GM12878 (cell line): Measurements from ENCODE around the gene CCDC83. TPM values are rescaled to one million over a fixed set of nuclear protein-coding genes. Genes with fewer than 3 reads are reported as not detected.

Experiments
- ATAC-seq: fragments of 200-7000 bp; cut with Tn5 transposase; 3 replicates; pipeline ENCODE4 v1.9.1; 2020; ENCODE audit warnings: mild to moderate bottlenecking, moderate library complexity
- BruUV-seq: library from RNA; stranded (reverse); fragments of 400-500 nt; replicated peaks from 2 replicates; lab custom pipeline; 2021; lab: Mats Ljungman, UMichigan
- CTCF ChIA-PET: fragments of 300-600 bp; sonication (Branson Sonifier 250); formaldehyde crosslinking; extraction: SDS; loops from one replicate; lab custom pipeline; 2021; ENCODE audit warnings: inconsistent platforms; lab: Yijun Ruan, JAX
- POLR2A ChIA-PET: fragments of 350-600 bp; formaldehyde crosslinking; extraction: SDS; loops from one replicate; lab custom pipeline; 2021; ENCODE audit warnings: inconsistent platforms; lab: Charles Lee
- RAD21 ChIA-PET: fragments of 300-600 bp; sonication (Branson Sonifier 250); formaldehyde crosslinking; loops from one replicate; lab custom pipeline; 2023; ENCODE audit warnings: antibody characterized with exemption; ENCODE audit not compliant: unreplicated experiment; lab: Charles Lee
- SMC1A ChIA-PET: fragments of 300-600 bp; sonication (Branson Sonifier 250); formaldehyde crosslinking; loops from one replicate; lab custom pipeline; 2023; ENCODE audit not compliant: unreplicated experiment, uncharacterized antibody; lab: Charles Lee
- DNase-seq: peaks from one replicate; pipeline ENCODE4 v3.0.0-alpha.2; 2011; ENCODE audit warnings: low read depth, low spot score
- FAIRE-seq: peaks from 3 replicates; lab custom pipeline; 2011; peaks lifted over from hg19 to GRCh38; lab: Jason Lieb, UNC
- H2AFZ ChIP-seq: 2 replicates; pipeline ENCODE4 v1.6.0; 2011; ENCODE audit warnings: low read depth, low read length, control low read depth; ENCODE audit not compliant: control insufficient read depth
- H3K27ac ChIP-seq: 2 replicates; pipeline ENCODE4 v1.5.1; 2011; ENCODE audit warnings: control low read depth; ENCODE audit not compliant: control insufficient read depth, insufficient read depth
- H3K27me3 ChIP-seq, 2 experiments: replicated peaks in 1 of 2; 2 replicates each; pipeline versions ENCODE4 v1.6.0 to v1.6.1; 2011; ENCODE audit warnings: low read length in 1 of 2; ENCODE audit not compliant: control insufficient read depth in 2 of 2, insufficient read depth in 2 of 2
- H3K36me3 ChIP-seq, 2 experiments: 2 replicates each; pipeline ENCODE4 v1.5.1; 2011; ENCODE audit warnings: low read length in 1 of 2; ENCODE audit not compliant: control insufficient read depth in 2 of 2, insufficient read depth in 2 of 2
- H3K4me1 ChIP-seq: 2 replicates; pipeline ENCODE4 v1.6.1; 2011; ENCODE audit warnings: mild to moderate bottlenecking, low read length, moderate library complexity, mixed read lengths; ENCODE audit not compliant: control insufficient read depth, insufficient read depth
- H3K4me2 ChIP-seq: 2 replicates; pipeline ENCODE4 v1.6.0; 2011; ENCODE audit warnings: control low read depth; ENCODE audit not compliant: control insufficient read depth, insufficient read depth
- H3K4me3 ChIP-seq: fragments of 200-600 bp; sonication (generic); 2 replicates; pipeline ENCODE4 v1.5.1; 2016
- H3K79me2 ChIP-seq: 2 replicates; pipeline ENCODE4 v1.6.0; 2011; ENCODE audit warnings: low read length; ENCODE audit not compliant: control insufficient read depth, insufficient read depth
- H3K9ac ChIP-seq: 2 replicates; pipeline ENCODE4 v1.8.0; 2011; ENCODE audit warnings: low read length, control low read depth, mixed read lengths; ENCODE audit not compliant: control insufficient read depth, insufficient read depth
- H3K9me3 ChIP-seq: replicated peaks from 3 replicates; pipeline ENCODE4 v1.5.1; 2011; ENCODE audit warnings: mild to moderate bottlenecking, low read length; ENCODE audit not compliant: control insufficient read depth, insufficient read depth
- H4K20me1 ChIP-seq: 2 replicates; pipeline ENCODE4 v1.6.0; 2011; ENCODE audit not compliant: control insufficient read depth, insufficient read depth
- ELK1 ChIP-seq: IDR thresholded peaks from 2 replicates; pipeline ENCODE4 v1.6.1; 2012; ENCODE audit warnings: low read depth, low read length, improper control_type of control experiment
- EP300 ChIP-seq, 2 experiments: fragments of 150-350 bp in 1 of 2; IDR thresholded peaks; 2 replicates each; pipeline ENCODE4 v1.6.1; 2011 to 2012; ENCODE audit warnings: low read depth in 2 of 2, low read length in 2 of 2, borderline replicate concordance in 1 of 2, improper control_type of control experiment in 1 of 2, inconsistent platforms in 1 of 2; ENCODE audit not compliant: control insufficient read depth in 1 of 2
- IKZF2 ChIP-seq, 2 experiments: fragments of 450-650 bp; IDR thresholded peaks; 2 replicates each; pipeline ENCODE4 v1.6.1; 2017; ENCODE audit warnings: mild to moderate bottlenecking in 2 of 2, moderate library complexity in 2 of 2
- NFXL1 ChIP-seq: fragments of 450-650 bp; IDR thresholded peaks from 2 replicates; pipeline ENCODE4 v1.6.1; 2017; ENCODE audit warnings: antibody characterized with exemption, mild to moderate bottlenecking, borderline replicate concordance
- NFYB ChIP-seq: IDR thresholded peaks from 2 replicates; pipeline ENCODE4 v1.6.1; 2011; ENCODE audit warnings: low read depth, mild to moderate bottlenecking, low read length, improper control_type of control experiment, moderate library complexity; ENCODE audit not compliant: insufficient read depth
- PAX5 ChIP-seq: IDR thresholded peaks from 2 replicates; pipeline ENCODE4 v1.6.1; 2011; ENCODE audit warnings: low read depth, low read length, borderline replicate concordance
- RB1 ChIP-seq: fragments of 450-650 bp; formaldehyde crosslinking; IDR thresholded peaks from 2 replicates; pipeline ENCODE4 v1.6.1; 2017; ENCODE audit warnings: mild to moderate bottlenecking, borderline replicate concordance
- SMC3 ChIP-seq: IDR thresholded peaks from 2 replicates; pipeline ENCODE4 v1.6.1; 2011; ENCODE audit warnings: low read length, improper control_type of control experiment, borderline replicate concordance
- WGBS: methylation state at CpG from one replicate; pipeline ENCODE4 v1.1.6; 2016; ENCODE audit warnings: low lambda C conversion rate; ENCODE audit not compliant: insufficient replicate concordance, insufficient coverage; ENCODE audit errors: missing lambda C conversion rate; 5-methylcytosine and 5-hydroxymethylcytosine counted together
- in situ Hi-C: fragments of 300-500 bp; cut with MboI; formaldehyde crosslinking; loops from 9 replicates; pipeline ENCODE4 v1.14.3; 2018; ENCODE audit warnings: mixed read lengths
- intact Hi-C: fragments of 100-400 bp; cut with micrococcal nuclease; formaldehyde crosslinking; loops from one replicate; pipeline ENCODE4 v1.14.2; 2022; ENCODE audit not compliant: unreplicated experiment
- polyA plus RNA-seq, 11 experiments: library from polyadenylated mRNA; depleted of rRNA in 4 of 11; unstranded in 6 of 11; stranded (reverse) in 5 of 11; fragments of >200 nt; fragmentation: Nextera tagmentation in 4 of 11; fragmentation: Illumina TruSeq in 1 of 11; extraction: Ambion mirVana in 4 of 11; extraction: Trizol in 1 of 11; gene quantifications; 1 replicate in 1 of 11; 2 replicates in 10 of 11; pipeline versions ENCODE4 v1.2.1 to v1.2.3, GENCODE V29; 2011 to 2016; ENCODE audit warnings: inconsistent platforms in 2 of 11, missing spikeins in 2 of 11, low read depth in 1 of 11
- total RNA-seq, 4 experiments: library from RNA; depleted of rRNA in 3 of 4; stranded (reverse); fragments of >200 nt in 3 of 4; fragmentation: Illumina TruSeq in 1 of 4; extraction: Trizol in 1 of 4; gene quantifications; 2 replicates each; pipeline versions ENCODE4 v1.2.1 to v1.2.3, GENCODE V29; 2013 to 2021
- TF ChIP-seq, protein P1 (sequence below): IDR thresholded peaks from 2 replicates; pipeline ENCODE4 v1.6.1; 2012; ENCODE audit warnings: improper control_type of control experiment, low read depth, low read length; ENCODE audit not compliant: insufficient replicate concordance
- TF ChIP-seq, protein P2 (sequence below): IDR thresholded peaks from 2 replicates; pipeline ENCODE4 v1.6.1; 2011; ENCODE audit warnings: low read depth, mild to moderate bottlenecking, low read length, moderate library complexity, borderline replicate concordance; ENCODE audit errors: extremely low read depth

CCDC83 gene
- total and polyA plus RNA-seq, 10 of the 15 experiments (the other 5 are each of a cell fraction or from before 2014, with no cell fraction given), result not detected

- TF ChIP-seq, protein P1, sequence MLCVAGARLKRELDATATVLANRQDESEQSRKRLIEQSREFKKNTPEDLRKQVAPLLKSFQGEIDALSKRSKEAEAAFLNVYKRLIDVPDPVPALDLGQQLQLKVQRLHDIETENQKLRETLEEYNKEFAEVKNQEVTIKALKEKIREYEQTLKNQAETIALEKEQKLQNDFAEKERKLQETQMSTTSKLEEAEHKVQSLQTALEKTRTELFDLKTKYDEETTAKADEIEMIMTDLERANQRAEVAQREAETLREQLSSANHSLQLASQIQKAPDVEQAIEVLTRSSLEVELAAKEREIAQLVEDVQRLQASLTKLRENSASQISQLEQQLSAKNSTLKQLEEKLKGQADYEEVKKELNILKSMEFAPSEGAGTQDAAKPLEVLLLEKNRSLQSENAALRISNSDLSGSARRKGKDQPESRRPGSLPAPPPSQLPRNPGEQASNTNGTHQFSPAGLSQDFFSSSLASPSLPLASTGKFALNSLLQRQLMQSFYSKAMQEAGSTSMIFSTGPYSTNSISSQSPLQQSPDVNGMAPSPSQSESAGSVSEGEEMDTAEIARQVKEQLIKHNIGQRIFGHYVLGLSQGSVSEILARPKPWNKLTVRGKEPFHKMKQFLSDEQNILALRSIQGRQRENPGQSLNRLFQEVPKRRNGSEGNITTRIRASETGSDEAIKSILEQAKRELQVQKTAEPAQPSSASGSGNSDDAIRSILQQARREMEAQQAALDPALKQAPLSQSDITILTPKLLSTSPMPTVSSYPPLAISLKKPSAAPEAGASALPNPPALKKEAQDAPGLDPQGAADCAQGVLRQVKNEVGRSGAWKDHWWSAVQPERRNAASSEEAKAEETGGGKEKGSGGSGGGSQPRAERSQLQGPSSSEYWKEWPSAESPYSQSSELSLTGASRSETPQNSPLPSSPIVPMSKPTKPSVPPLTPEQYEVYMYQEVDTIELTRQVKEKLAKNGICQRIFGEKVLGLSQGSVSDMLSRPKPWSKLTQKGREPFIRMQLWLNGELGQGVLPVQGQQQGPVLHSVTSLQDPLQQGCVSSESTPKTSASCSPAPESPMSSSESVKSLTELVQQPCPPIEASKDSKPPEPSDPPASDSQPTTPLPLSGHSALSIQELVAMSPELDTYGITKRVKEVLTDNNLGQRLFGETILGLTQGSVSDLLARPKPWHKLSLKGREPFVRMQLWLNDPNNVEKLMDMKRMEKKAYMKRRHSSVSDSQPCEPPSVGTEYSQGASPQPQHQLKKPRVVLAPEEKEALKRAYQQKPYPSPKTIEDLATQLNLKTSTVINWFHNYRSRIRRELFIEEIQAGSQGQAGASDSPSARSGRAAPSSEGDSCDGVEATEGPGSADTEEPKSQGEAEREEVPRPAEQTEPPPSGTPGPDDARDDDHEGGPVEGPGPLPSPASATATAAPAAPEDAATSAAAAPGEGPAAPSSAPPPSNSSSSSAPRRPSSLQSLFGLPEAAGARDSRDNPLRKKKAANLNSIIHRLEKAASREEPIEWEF, result no peak
Measured at GRCh38 chr11:85813721-85814120, 41.5 kb upstream of the CCDC83 start (continued).

GRCh38 chr11:85815186-85815931, 39.8 kb upstream of the CCDC83 start:
- POLR2A ChIA-PET, result no interaction called here
- Histone ChIP-seq H4K20me1 (no peaks in the 10 kb centered on the region), H3K36me3 (no peaks in the 10 kb centered on the region), H3K9ac (no peak overlapping the region), H3K4me1 (no peaks in the 10 kb centered on the region)
- BruUV-seq, result no TSS peak
- 0% methylated on average over 4 of the region's 4 CpGs for WGBS
- TF ChIP-seq NFXL1 (no peak), RB1 (no peak), SMC3 (no peak), NFYB (no peak), IKZF2 (IDR thresholded peaks at IDR 0.05) (no peak), EP300 (IDR thresholded peaks at IDR 0.05; ENCODE audit: borderline replicate concordance in 1 of 2, control insufficient read depth in 1 of 2, low read depth in 2 of 2, low read length in 2 of 2) (no peak), PAX5 (no peak), ELK1 (no peak)
- TF ChIP-seq, protein P2, sequence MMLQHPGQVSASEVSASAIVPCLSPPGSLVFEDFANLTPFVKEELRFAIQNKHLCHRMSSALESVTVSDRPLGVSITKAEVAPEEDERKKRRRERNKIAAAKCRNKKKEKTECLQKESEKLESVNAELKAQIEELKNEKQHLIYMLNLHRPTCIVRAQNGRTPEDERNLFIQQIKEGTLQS, result no peak
- TF ChIP-seq, all 136 proteins: peak for 0
- SMC1A ChIA-PET, result interaction anchor here (1.3 kb wide), 1 partner anchor 10 kb away, joined by 3 read pairs; no protein-coding TSS in a partner anchor
- no peak overlapping the region for H3K4me3 ChIP-seq
- ATAC-seq (no peak), DNase-seq (no peak), FAIRE-seq (no peak)
- no peaks in the 10 kb centered on the region for H3K9me3 ChIP-seq
- no peaks in the 10 kb centered on the region for H3K79me2 ChIP-seq
- RAD21 ChIA-PET, result no interaction called here
- H3K4me2 ChIP-seq, result no peak overlapping the region
- CTCF ChIA-PET, result interaction anchor here (2.2 kb wide), 1 partner anchor 11 kb away, joined by 9 read pairs; no protein-coding TSS in a partner anchor
- H3K27me3 ChIP-seq, result peaks cover 8 to 9% of the 10 kb centered on the region in 2 experiments
- intact Hi-C loops, result no loop called here
- H2AFZ ChIP-seq, result no peak overlapping the region
- H3K27ac ChIP-seq, result no peak overlapping the region
- in situ Hi-C loops, result no loop called here
